Caki2 (cell line): ENCODE data around the gene MYO9A. TPM values are rescaled to one million over a fixed set of nuclear protein-coding genes. Genes with fewer than 3 reads are reported as not detected.
A peak's percentile ranks its signal among the peaks of the same experiment; 100 is the strongest.

Experiments used
- DNase-seq: peaks from one replicate; pipeline ENCODE4 v3.0.0-alpha.2; 2015; ENCODE audit warnings: low read depth
- in situ Hi-C: cut with HindIII; loops from 2 replicates; pipeline ENCODE4 v1.10.0; 2016; ENCODE audit warnings: low sequenced_read_pairs, low pct_unique_long_range_greater_than_20kb, mixed read lengths
- total RNA-seq: library from RNA; depleted of rRNA; stranded (reverse); fragments of >200 nt; shearing (Covaris generic); gene quantifications from 2 replicates; pipeline ENCODE4 v1.2.3, GENCODE V29; 2014; ENCODE audit warnings: low replicate concordance

Gene MYO9A
- total RNA-seq, 1 experiment from 2014 or later: 10.2 TPM

DNA sequence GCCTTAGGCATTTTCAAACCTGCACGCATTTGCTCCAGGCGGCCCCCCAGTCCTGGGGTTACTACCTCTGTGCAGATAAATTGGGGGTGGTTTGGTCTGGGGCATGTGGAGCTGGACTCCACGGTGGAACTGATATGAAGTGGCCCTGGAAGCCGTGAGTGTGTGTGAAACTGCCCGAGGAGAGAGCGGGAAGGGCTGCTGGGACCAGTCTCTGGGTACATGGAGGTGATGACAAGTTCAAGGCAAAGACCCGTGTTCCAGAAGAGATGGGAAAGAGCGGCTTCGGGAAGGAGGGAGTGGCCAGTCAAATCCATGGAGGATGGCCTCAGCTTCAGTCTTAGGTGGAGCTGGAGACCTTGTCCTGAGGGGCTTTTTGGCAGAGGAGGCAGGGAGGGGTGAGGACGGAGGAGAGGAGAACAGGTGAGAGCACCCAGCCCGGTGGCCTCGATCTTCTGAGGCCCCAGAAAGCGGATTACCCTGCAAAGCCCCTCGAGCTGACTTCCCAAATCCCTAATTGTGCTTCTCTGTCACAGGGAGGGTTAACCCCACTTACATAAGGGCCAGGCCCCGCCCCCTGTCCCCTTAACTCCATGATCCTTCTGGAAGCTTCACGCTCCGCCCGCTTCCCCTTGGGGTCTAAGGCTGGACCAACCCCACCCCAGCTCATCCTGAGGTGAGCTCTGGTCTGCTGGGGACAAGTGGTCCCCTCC lies 309.5 kb downstream of the MYO9A start:
- in situ Hi-C loops: no loop called here
- DNase-seq: no peak

DNA sequence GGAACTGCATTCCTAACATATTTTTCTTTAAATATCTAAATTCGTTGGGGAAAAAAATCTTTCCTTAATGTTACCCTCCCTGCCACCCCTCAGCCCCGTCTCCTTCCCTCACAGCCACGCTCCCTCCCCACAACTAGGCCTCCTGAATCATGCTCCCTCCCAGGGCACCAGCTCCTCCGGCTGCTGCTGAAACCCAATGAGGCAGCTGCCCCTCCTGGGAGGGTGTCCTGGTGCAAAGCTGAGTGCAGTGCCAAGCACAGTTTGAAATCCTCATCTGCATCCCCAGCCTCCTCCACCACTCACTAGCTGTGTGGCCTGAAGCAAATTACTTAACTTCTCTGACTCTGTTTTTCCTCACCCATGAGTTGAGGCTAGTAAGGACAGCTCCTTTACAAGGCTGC lies 310.3 kb downstream of the MYO9A start:
- in situ Hi-C loops: no loop called here
- DNase-seq: no peak

DNA sequence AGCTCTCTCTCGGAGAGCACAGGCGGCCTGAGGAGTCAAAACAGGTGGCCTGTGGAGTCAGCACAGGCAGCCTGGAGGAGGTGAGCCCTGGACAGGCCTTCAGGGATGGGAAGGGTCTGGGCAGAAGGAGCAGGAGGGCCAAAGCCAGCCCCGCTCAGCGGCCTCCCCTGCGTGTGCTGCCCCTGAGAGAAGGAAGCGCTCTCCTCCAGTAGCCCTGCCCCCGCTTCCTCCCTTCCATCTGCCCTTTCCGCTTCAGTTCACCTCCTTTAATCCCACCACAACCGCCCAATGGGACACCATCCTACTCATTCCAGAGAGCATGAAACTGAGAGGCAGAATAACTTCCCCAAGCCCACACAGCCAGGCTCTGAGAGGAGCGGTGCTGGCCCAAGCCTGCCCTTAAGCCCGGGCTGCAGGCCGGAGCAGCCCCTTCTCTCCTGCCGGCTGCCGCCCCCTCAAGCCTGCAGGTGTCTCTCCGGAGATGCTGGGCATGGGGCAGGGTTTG lies 310.8 kb downstream of the MYO9A start:
- in situ Hi-C loops: no loop called here
- no peak for DNase-seq

DNA sequence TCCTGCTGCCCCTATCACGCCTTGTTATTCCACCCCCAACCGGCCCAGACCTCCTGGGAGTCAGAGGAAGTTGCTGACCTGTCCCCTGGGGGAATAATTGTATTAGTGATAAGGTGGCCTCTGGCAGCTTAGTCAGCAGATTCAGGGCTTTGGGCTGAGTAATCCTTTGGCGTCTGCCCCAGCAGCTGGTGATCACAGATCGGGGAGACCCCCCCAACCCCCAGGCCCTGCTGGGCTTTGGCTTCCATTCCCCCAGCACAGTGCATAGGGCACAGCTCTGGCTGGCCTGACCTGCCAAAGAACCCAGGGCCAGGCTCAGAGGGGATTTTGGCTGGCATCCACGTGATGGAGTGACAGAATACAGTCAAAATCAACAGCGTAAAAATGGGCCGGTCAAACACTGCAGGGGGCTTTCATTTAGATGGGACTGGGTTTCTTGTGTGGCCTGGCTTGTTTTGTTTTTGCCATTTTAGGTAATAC lies 311.5 kb downstream of the MYO9A start:
- in situ Hi-C loops: no loop called here
- DNase-seq: peak; percentile 14

DNA sequence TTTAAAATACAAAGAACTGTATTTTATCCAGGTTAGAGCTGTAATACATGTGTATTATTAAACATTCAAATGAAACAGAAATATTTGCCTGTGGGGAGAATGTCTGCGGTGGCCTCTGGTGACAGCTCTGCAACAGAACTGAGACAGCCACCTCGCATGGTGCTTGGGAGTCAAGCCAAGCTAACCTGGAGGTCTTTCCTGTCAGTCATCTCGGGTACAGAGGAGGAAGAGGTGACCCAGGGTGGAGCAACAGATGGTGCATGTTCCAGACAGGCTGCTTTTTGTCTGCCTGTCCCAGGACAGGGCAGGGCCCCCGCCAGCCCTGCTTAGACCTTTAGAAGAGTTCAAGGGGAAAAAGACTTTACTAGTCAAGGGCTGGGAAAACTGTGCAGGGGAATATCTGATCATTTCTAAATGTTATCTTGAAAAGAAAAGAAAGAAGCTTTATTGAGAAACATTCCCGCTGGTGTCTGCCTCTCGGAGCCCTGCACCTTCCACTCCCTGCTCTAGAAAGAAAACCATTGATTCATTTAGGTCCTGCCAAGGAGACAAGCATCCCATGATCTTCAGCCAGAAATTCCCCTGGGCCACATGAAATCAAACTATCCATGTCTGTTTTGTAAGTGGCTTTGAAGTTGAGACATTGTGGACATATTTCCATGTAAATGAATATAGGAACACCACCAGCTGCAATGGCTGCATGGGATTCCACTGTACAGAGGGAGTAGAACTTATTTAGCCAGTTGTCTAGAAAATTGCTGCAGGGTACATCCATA lies 313.1 kb downstream of the MYO9A start:
- DNase-seq: no peak
- in situ Hi-C loops: no loop called here

DNA sequence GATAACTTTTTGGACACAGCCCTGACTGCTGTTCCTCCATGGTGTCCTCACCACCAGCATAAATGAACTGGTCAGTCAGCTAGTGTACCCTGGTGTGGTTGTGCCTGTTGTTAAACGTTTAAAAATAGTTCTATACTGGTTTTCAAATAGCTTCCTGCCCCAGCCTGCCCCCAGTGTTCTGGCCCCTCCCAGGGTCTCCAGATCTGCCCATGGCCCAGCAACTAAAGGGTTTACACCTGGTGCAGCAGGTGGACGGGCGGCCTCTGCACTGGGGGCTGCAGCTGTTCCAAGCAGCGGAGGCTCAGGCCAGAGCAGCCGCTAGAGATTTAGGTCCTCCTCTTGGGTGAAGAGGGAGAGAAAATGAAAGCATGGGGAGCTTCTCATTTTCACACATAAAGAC lies 313.7 kb downstream of the MYO9A start:
- no peak for DNase-seq
- in situ Hi-C loops: no loop called here

DNA sequence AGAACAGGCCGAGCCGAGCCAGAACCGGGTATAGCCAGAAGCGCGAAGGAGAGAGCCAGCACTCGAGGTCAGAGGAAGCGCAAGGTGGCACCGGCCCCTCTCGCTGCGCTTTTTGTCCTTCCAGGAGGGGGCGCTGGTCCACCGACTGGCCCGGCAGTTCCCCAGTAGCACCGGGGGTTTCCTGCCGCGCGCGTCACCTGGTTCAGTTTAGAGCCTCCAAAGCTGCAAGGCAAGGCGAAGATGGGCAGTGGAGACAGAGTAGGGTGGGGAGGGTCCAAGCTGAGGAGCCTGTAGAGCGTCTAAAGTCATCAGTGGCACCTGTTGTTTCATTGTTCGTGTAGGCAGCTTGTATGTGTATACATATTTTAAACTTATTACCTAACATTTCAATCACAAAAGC lies 315.2 kb downstream of the MYO9A start:
- in situ Hi-C loops: no loop called here
- no peak for DNase-seq

DNA sequence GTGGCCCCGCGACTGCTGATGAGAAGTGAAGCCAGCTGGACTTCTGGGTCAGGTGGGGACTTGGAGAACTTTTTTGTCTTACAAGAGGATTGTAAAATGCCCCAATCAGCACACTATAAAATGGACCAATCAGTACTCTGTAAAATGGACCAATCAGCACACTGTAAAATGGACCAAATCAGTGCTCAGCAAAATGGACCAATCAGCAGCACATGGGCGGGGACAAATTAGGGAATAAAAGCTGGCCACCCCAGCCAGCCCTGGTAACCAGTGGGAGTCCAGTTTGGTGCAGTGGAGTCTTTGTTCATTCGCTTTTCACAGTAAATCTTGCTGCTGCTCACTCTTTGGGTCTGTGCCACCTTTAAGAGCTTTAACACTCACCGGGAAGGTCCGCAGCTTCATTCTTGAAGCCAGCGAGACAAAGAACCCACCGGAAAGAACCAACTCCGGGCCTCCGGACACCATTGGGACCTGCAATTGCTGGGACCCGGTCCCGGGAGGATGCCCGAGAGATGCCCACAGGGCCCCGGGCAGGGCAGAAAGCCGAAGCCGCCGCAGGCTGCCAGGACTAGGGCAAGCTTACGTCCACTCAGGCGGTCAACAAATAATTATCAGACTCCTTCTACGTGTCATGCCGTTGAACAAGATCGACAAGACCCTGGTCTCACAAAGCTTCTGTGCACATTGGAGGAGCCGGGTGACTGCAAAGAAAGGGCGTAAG lies 315.9 kb downstream of the MYO9A start:
- in situ Hi-C loops: no loop called here
- DNase-seq: no peak

DNA sequence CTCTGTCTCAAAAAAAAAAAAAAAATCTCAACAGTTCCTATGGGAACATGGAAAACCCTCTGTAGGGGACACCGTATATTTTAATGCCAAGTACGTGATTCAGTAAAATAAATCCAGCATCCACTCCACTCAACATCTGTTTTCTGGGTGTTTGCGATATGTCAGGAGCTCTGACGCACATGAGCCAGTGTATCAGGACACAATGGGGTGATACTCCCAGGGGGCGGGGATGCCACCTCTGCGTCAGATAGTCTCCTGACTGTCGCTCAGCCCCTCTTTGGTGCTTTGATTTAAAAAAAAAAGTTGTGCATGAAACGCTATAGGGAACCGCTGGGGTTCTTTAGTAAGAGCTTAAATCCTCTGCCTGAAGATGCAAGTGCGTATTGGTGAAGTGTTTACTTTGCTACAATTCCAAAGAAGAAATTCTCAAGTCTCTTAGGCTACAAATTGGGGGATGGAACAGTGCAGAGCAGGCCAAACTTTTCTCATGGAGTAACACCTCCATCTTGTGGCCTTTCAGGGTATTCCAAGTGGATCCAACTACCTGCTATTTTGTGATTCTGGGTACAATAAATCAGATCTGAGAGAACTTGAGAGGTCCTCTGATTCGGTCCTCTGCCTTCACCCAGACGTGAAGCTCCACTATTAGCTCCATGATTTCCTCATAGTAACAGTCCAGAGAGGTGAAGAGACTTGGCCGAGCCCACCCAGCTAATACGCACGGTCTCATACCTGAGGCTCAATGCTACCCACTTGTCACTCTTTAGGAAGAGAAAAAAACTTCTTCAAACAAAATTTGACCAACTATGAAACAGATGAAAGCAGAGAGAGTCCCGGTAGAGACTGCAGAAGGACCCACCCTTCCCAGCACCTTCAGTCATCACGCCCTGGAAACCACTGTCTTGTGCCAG lies 316.9 kb downstream of the MYO9A start:
- in situ Hi-C loops: no loop called here
- peak; percentile 76 for DNase-seq

DNA sequence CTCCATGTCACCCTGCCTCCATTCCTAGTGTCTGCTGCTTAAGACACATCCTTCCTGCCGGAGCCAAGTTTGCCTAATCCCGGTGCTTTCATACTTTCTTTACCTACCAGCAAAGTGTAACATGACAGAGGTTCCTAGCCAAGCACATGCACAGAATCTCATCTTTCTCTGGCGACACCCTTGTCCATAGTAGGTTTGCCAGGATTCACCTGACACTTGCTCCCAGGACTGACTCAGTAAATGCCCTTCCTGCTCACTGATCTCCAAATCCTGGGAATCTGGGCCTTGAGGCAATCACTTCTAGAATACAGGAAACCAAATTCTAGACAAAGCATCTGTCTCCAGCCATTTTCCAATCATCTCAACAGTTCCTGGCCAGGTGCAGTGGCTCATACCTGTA lies 317.8 kb downstream of the MYO9A start:
- in situ Hi-C loops: no loop called here
- peak; percentile 74 for DNase-seq

DNA sequence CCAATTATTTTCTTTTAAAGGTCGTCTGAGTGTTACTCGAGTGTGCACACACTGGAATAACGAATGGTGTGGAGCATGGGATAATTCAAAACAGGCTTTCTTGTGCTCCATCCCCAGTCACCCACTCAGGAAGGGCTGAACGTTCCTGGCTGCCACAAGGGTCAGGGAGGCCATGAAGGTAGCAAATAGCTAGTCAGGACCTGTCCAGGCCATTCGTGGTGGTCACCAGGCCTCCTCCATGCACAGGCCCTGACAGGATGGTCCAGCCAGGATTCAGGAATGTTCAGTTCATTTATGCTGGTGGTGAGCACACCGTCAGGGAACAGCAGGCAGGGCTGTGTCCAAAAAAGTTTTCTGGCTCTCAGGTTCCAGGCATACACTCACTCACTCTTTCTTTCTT lies 319.3 kb downstream of the MYO9A start:
- no peak for DNase-seq
- in situ Hi-C loops: no loop called here

DNA sequence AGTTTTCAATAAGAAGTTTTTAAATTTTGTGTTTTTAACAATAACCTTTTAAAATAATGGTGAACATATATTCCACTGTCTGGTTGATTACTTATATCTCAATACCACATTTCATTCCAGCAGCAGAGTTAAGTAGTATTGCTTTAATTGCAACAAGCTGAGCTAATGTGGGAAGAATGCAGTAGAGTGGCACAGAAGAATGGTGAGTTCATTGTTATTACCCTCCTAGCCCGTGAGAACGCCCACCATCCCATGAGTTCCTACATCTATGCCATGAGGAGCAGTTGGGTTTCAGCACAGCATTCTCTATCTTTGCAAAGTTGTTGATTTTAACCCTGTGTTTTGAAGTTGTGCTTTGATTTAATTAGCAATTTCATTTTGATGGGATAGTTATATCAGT lies 325.4 kb downstream of the MYO9A start:
- DNase-seq: peak; percentile 40

DNA sequence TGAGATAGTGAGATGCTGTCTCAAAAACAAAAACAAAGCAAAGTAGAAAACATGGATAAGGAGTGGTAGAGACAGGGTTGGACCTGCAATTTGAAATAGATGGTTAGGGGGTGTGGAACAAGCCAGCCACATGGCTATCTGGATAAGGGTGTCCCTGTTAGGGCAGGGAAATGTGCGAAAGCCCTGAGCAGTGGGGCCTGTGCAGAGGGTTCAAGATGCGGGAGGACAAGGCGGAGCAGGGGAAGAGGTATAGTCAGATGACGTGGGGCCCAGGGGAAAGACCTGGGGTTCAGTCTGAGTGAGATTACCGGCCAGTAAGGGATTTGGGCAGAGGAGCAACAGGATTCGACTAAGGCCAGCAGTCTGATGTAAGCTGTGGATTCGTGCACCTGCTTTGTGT lies 326.0 kb downstream of the MYO9A start:
- in situ Hi-C loops: no loop called here
- no peak for DNase-seq

More for the DNA sequence above, 325.4 kb downstream of the MYO9A start:
- in situ Hi-C loops: no loop called here

DNA sequence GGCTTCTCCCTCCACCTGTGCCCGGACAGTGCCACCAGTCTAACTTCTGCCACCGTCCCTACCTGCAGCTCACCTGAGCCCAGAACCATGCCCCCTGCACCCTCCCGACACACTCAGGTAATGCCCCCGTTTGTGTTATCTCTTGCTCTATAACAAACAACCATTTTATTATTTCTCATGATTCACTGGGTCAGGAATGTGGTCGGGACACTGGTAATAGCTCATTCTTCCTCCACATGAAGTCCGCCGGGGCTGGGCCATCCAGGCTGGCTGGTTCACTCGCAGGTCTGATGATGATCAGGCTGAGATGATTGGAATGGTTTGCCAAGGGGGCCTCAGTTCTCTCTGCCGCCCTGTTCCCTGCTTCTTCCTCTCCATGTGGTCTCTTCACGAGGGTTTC lies 327.9 kb downstream of the MYO9A start:
- in situ Hi-C loops: no loop called here
- DNase-seq: peak; percentile 70

DNA sequence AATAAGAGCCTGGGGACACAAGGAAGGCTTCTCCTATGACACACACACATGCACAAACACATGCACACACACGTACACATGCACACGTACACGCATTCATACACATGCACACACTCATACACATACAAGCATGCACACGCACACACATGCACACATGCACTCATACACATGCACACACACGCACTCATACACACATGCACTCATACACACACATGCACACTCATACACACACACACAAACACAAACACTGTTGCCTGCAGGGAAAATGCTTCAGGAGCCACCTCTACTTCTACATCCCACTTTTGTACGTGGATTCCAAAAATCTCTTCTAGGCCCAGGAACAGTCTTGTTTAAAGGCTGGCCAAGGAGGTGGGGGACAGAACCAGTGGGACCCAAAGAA lies 328.3 kb downstream of the MYO9A start:
- in situ Hi-C loops: no loop called here
- no peak for DNase-seq

DNA sequence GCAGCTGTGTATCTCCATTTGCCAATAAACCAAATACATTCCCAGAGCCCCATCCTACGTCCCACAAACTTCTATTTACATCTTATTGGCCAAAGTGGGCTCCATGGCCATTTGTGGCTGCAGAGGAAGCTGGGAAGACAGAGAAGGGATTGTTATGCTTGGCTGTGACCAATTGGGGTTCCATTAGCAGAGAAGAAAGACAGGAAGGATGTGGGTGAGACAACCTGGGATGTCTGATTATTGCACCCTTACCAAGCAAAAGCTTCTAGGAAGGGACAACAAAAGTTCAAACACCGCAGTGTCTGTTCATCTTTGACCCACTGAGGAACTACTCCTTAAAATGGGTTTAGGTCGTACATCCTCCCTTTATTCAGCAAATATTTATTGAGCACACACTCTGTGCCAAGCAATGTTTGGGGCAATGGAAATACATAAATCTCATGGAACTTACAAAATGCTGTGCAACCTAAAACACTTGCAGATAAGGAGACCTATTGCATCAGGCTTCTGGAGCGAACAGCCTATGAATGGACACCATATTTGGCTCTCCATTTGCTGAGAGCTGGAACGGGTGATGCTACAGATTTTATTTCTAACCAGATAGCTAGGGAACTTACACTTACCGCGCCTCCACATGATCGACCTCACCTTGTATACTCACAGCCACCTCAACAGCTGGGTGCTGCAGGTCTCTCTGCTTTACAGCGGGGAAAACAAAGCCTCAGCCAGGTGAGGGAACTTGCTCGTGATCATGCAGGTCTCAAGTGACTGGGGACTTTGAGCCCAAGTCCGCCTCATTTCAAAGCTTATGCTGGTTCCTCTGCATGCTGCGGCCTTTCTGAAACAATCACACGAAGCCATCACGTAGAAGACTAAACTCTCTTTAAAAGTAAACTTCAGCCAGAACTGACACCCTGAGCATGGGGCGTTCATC lies 329.0 kb downstream of the MYO9A start:
- no peak for DNase-seq
- in situ Hi-C loops: no loop called here

DNA sequence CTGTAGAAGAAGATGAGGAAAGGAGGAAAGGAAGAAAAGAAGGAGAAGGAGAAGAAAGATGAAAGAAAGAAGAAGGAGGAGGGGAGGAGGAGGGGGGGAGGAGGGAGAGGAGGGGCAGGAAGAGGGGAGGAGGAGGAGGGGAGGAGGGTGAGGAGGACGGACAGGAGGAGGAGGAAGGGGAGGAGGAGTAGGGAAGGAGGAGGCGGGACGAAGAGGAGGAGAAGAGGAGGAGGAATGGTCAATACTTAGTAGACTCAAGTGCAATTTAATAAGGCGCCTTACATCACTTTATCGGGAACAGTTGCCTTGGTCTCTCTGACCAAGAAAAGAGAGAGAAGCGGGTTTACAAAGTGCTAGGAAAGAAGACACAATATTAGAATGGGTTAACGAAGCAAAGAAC lies 331.3 kb downstream of the MYO9A start:
- in situ Hi-C loops: no loop called here
- no peak for DNase-seq
